Esophagus muscularis mucosa (tissue), 4 donors: Measurements from ENCODE around the gene BATF3. TPM values are rescaled to one million over a fixed set of nuclear protein-coding genes. Genes with fewer than 3 reads are reported as not detected.
"Not testable (repeated sequence)": the region's sequence is repeated elsewhere in the genome, so short reads cannot be mapped to it uniquely, and the experiment has no call there.

Experiments
- DNase-seq: peaks from one replicate; pipeline ENCODE4 v3.0.0-alpha.2; 2017; ENCODE audit errors: extremely low spot score
- H3K27ac ChIP-seq, 4 donors: fragments of 200-600 bp; sonication (generic); replicated peaks in 1 of 4; 1 replicate in 3 of 4; 2 replicates in 1 of 4; pipeline ENCODE4 v1.5.1; 2016 to 2019; ENCODE audit warnings: mild to moderate bottlenecking in 1 of 4
- H3K27me3 ChIP-seq, 4 donors: fragments of 200-600 bp; sonication (generic); one replicate each; pipeline versions ENCODE4 v1.5.1 to v1.6.0; 2016 to 2019
- H3K36me3 ChIP-seq, 4 donors: fragments of 200-600 bp; sonication (generic); one replicate each; pipeline ENCODE4 v1.5.1; 2016 to 2019
- H3K4me1 ChIP-seq, 4 donors: fragments of 200-600 bp; sonication (generic); one replicate each; pipeline ENCODE4 v1.5.1; 2016 to 2019
- H3K4me3 ChIP-seq, 4 donors: fragments of 200-600 bp; sonication (generic); 1 replicate in 2 of 4; 2 replicates in 2 of 4; pipeline ENCODE4 v1.5.1; 2016 to 2019; ENCODE audit warnings: mild to moderate bottlenecking in 4 of 4, moderate library complexity in 1 of 4
- H3K9me3 ChIP-seq, 4 donors: fragments of 200-600 bp; sonication (generic); 1 replicate in 3 of 4; 2 replicates in 1 of 4; pipeline ENCODE4 v1.5.1; 2016 to 2019
- EP300 ChIP-seq: sonication (generic); formaldehyde crosslinking; IDR thresholded peaks from one replicate; pipeline ENCODE4 v1.6.1; 2017; ENCODE audit warnings: antibody characterized with exemption
- POLR2A ChIP-seq: fragments of 450-650 bp; IDR thresholded peaks from one replicate; pipeline ENCODE4 v1.6.1; 2017; ENCODE audit warnings: antibody characterized with exemption, moderate library complexity, mild to moderate bottlenecking, low read depth
- POLR2AphosphoS5 ChIP-seq, 2 donors: sonication (generic); formaldehyde crosslinking; IDR thresholded peaks; one replicate each; pipeline ENCODE4 v1.6.1; 2017; ENCODE audit warnings: antibody characterized with exemption in 2 of 2
- WGBS: methylation state at CpG from one replicate; pipeline ENCODE4 v1.1.5; 2018; 5-methylcytosine and 5-hydroxymethylcytosine counted together
- intact Hi-C: fragments of 100-400 bp; cut with DNase I; formaldehyde crosslinking; loops from one replicate; pipeline ENCODE4 v1.15.1; 2023
- total RNA-seq, 4 donors: library from RNA; depleted of rRNA; stranded (reverse); fragments of >200 nt; gene quantifications; one replicate each; pipeline versions ENCODE4 v1.1.0 to v1.2.1, GENCODE V29; 2016
- TF ChIP-seq, protein P1 (sequence below), 3 experiments: fragments of 200-600 bp in 2 of 3; fragments of 450-650 bp in 1 of 3; sonication (generic) in 2 of 3; IDR thresholded peaks; one replicate each; pipeline ENCODE4 v1.5.1; 2017 to 2019; ENCODE audit warnings: antibody characterized with exemption in 3 of 3, mild to moderate bottlenecking in 2 of 3, moderate library complexity in 1 of 3

The BATF3 gene
- total RNA-seq, 4 donors from 2014 or later, result 2.1 to 8.1 (median 5.9) TPM

DNA sequence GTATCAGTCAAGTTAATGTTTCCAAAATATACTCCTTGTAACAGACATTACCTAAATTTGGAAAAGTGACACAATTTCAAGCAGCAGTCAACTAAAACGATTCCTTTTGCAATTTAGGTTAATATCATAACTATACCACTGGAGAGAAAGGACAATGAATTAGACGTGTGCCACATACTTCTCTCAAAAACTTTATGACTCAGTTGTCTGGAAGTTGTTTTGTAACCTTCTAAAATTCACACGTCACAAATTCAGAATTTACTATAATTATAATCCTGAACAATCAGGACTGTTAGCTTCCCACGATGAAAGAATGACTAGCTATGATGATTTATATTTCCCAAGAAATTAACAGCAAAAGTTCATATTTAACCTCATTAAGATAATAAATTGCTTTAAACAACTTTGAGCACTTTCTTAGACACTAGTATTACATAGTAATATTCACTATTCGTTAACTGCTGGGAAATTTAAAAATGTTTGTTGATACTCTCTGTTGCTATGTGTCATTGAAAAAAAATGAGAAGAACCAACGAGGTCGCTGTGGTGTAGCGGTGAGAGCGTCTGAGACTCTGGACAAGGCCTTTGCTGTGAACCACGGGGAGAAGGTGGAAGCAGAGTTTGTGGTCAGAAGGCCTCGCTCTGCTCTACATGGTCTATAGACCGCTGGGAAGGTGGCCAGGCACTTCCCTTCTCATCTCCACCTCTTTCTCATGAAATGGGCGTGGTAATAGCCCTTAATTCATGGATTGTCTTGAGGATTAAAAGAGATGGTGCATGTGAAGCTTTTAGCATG lies 27.9 kb upstream of the BATF3 start:
- no peak for TF ChIP-seq POLR2AphosphoS5 (IDR thresholded peaks at IDR 0.05)
- no peak for TF ChIP-seq POLR2A
- TF ChIP-seq, protein P1, sequence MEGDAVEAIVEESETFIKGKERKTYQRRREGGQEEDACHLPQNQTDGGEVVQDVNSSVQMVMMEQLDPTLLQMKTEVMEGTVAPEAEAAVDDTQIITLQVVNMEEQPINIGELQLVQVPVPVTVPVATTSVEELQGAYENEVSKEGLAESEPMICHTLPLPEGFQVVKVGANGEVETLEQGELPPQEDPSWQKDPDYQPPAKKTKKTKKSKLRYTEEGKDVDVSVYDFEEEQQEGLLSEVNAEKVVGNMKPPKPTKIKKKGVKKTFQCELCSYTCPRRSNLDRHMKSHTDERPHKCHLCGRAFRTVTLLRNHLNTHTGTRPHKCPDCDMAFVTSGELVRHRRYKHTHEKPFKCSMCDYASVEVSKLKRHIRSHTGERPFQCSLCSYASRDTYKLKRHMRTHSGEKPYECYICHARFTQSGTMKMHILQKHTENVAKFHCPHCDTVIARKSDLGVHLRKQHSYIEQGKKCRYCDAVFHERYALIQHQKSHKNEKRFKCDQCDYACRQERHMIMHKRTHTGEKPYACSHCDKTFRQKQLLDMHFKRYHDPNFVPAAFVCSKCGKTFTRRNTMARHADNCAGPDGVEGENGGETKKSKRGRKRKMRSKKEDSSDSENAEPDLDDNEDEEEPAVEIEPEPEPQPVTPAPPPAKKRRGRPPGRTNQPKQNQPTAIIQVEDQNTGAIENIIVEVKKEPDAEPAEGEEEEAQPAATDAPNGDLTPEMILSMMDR (IDR thresholded peaks at IDR 0.05), result no peak
- no peak for TF ChIP-seq EP300
- intact Hi-C loops, result no loop called here
- no peaks in the 10 kb centered on the region for H3K27me3 ChIP-seq
- peaks cover 0 to 6% (median 2%) of the 10 kb centered on the region in 4 donors for H3K36me3 ChIP-seq
- DNase-seq, result no peak
- no peaks in the 10 kb centered on the region for H3K4me1 ChIP-seq
- no peak overlapping the region for H3K27ac ChIP-seq
- no peaks in the 10 kb centered on the region for H3K9me3 ChIP-seq
- no peak overlapping the region for H3K4me3 ChIP-seq
- WGBS, result 71% methylated on average over 13 of the region's 13 CpGs

DNA sequence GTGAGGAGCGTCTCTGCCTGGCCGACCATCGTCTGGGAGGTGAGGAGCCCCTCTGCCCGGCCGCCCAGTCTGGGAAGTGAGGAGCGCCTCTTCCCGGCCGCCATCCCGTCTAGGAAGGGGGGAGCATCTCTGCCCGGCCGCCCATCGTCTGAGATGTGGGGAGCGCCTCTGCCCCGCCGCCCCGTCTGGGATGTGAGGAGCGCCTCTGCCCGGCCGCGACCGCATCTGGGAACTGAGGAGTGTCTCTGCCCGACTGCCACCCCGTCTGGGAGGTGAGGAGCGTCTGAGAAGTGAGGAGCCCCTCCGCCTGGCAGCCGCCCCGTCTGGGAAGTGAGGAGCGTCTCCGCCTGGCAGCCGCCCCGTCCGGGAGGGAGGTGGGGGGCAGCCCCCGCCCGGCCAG lies 25.0 kb upstream of the BATF3 start:
- DNase-seq, H3K4me1 ChIP-seq, H3K9me3 ChIP-seq, H3K4me3 ChIP-seq, H3K36me3 ChIP-seq, H3K27me3 ChIP-seq, intact Hi-C loops, H3K27ac ChIP-seq: not testable (repeated sequence)
- 93% methylated on average over 6 of the region's 34 CpGs for WGBS

DNA sequence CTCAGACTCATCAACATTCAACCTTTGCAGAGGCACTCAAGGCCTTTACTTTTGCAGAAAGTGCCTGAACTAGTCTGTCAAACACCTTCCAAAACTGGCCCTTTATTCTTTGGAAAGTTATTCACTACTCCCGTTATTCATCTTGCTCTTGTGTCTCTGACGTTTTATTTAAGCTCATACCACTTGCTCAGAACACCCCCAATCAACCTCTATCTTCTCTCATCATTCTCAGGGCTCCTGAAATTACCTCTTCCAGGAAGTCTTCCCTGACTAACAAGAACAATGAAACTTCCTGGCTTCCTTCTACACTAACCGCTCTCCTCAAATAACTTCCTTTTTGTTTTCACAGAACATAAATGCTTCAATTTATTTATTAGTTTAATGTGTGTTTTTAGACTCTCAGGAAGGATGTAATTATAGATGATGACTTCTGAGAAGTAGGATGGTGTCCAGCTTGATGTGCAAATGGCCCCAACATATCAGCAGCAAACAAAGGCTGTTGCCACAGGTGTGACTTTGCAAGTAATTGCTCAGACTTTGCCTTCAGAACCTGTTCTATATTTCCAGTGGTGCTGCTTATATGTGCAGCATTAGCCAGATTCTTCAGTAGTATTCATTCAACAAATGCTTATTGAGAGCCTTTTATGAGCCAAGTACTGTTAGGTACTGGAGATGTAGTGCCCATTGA lies 22.8 kb upstream of the BATF3 start:
- no peaks in the 10 kb centered on the region for H3K4me1 ChIP-seq
- intact Hi-C loops, result no loop called here

DNA sequence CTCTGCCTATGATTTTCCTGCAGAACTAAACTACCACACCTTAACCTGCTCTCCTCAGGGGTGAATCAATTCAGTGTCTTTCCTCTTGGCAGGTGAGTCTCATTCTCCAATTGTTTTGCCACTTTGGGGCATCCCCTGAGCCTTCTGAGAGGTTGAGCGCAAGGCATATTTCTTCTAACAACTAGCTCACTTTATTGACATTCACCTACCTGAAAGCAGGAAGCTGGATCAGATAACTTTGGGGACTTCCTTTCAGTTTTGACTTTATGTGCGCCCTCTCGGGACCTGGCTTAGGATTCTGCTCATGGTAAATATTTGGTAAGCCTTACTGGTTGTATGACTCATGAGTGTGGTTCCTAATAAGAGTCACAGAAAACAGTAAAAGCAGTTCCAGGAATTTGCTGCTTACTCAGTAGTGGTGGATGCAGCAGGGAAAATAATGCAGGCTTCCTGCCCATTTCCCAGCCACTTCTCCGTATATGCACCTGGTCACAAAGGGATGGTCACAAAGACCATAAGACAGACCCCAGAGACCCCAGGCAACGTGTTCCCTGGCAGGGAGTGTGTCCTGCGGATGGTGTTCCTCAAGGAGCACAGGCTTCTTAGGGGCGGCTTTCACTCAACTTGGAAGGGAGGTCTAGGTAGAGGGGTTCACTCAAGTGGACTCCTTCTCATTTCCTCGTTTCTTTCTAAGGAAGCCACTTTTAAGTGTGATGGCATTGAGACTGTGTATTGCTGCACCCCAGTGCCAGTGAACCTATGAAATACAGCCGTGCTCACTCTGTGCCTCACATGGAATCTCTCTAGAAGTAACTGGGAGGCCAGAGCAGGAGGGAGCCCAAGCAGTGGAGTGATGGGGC lies 22.0 kb upstream of the BATF3 start:
- no peaks in the 10 kb centered on the region for H3K9me3 ChIP-seq
- DNase-seq, result no peak

More for the DNA sequence above, 22.8 kb upstream of the BATF3 start:
- WGBS, result 58% methylated on average over 3 of the region's 3 CpGs
- no peaks in the 10 kb centered on the region for H3K9me3 ChIP-seq
- TF ChIP-seq, protein P1 (IDR thresholded peaks at IDR 0.05), result no peak
- TF ChIP-seq POLR2A (no peak), POLR2AphosphoS5 (IDR thresholded peaks at IDR 0.05) (no peak), EP300 (no peak)
- DNase-seq, result no peak
- H3K27me3 ChIP-seq, result no peaks in the 10 kb centered on the region
- no peak overlapping the region for H3K27ac ChIP-seq
- H3K36me3 ChIP-seq, result peaks cover 0 to 6% (median 0%) of the 10 kb centered on the region in 4 donors
- H3K4me3 ChIP-seq, result no peak overlapping the region

More for the DNA sequence above, 22.0 kb upstream of the BATF3 start:
- H3K4me3 ChIP-seq, result no peak overlapping the region
- no peaks in the 10 kb centered on the region for H3K4me1 ChIP-seq
- H3K27me3 ChIP-seq, result no peaks in the 10 kb centered on the region
- no peak overlapping the region for H3K27ac ChIP-seq
- H3K36me3 ChIP-seq, result peaks cover 0 to 4% (median 0%) of the 10 kb centered on the region in 4 donors
- WGBS, result 84% methylated on average over 9 of the region's 9 CpGs
- intact Hi-C loops, result no loop called here
- TF ChIP-seq, protein P1 (IDR thresholded peaks at IDR 0.05), result no peak
- TF ChIP-seq EP300, result no peak
- no peak for TF ChIP-seq POLR2A
- TF ChIP-seq POLR2AphosphoS5 (IDR thresholded peaks at IDR 0.05), result no peak
